Mucosa of descending colon (tissue), 3 donors: ENCODE results near the gene SLC1A2. TPM values are rescaled to one million over a fixed set of nuclear protein-coding genes. Genes with fewer than 3 reads are reported as not detected.

ENCODE experiments used
- ATAC-seq: fragments of 200-7000 bp; cut with Tn5 transposase; one replicate; pipeline ENCODE4 v1.9.1; 2020; ENCODE audit warnings: mild to moderate bottlenecking, moderate library complexity
- DNase-seq, 3 donors: peaks; one replicate each; pipeline ENCODE4 v3.0.0-alpha.2; 2020
- H3K36me3 ChIP-seq: fragments of 200-600 bp; one replicate; pipeline ENCODE4 v1.8.0; 2021; ENCODE audit warnings: low read depth, mild to moderate bottlenecking
- H3K4me1 ChIP-seq: fragments of 200-600 bp; one replicate; pipeline ENCODE4 v1.8.0; 2021; ENCODE audit warnings: low read depth, mild to moderate bottlenecking
- H3K4me3 ChIP-seq: fragments of 200-600 bp; one replicate; pipeline ENCODE4 v1.8.0; 2021; ENCODE audit warnings: mild to moderate bottlenecking
- H3K9me3 ChIP-seq: fragments of 200-600 bp; one replicate; pipeline ENCODE4 v1.8.0; 2021; ENCODE audit warnings: mild to moderate bottlenecking
- intact Hi-C, 2 donors: fragments of 100-400 bp; cut with DNase I in 1 of 2; cut with micrococcal nuclease in 1 of 2; formaldehyde crosslinking; loops; one replicate each; pipeline versions ENCODE4 v1.11.0 to v1.11.1; 2022; cut with DNase I, micrococcal nuclease
- total RNA-seq, 3 donors: library from RNA; stranded (reverse); fragmentation: NEBNext Ultra II Directional in 2 of 3; extraction: Animal tissue kit (Norgen Biotek cat#: 25700) in 2 of 3; gene quantifications; one replicate each; pipeline versions ENCODE4 v1.2.1 to v1.2.4, GENCODE V29; 2021 to 2023
- TF ChIP-seq, protein P1 (sequence below): fragments of 200-600 bp; IDR thresholded peaks from one replicate; pipeline ENCODE4 v1.8.0; 2022; ENCODE audit warnings: antibody characterized with exemption, mild to moderate bottlenecking
- donor health status: DM: no; HTN: no; CAD: no; lungs with moderate emphysema.
- donor health status: DM: no; HTN: no; CAD: no.
- donor health status: DM: no; HTN: yes; CAD: no.

The SLC1A2 gene
- total RNA-seq, 3 donors from 2014 or later: 0.12 to 1.1 (median 0.32) TPM

GRCh38 chr11:35285471-35285870, 133.9 kb downstream of the SLC1A2 start:
- no peaks in the 10 kb centered on the region for H3K9me3 ChIP-seq
- TF ChIP-seq, protein P1, sequence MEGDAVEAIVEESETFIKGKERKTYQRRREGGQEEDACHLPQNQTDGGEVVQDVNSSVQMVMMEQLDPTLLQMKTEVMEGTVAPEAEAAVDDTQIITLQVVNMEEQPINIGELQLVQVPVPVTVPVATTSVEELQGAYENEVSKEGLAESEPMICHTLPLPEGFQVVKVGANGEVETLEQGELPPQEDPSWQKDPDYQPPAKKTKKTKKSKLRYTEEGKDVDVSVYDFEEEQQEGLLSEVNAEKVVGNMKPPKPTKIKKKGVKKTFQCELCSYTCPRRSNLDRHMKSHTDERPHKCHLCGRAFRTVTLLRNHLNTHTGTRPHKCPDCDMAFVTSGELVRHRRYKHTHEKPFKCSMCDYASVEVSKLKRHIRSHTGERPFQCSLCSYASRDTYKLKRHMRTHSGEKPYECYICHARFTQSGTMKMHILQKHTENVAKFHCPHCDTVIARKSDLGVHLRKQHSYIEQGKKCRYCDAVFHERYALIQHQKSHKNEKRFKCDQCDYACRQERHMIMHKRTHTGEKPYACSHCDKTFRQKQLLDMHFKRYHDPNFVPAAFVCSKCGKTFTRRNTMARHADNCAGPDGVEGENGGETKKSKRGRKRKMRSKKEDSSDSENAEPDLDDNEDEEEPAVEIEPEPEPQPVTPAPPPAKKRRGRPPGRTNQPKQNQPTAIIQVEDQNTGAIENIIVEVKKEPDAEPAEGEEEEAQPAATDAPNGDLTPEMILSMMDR: no peak
- no peaks in the 10 kb centered on the region for H3K4me1 ChIP-seq
- intact Hi-C loops: no loop called here
- no peak for DNase-seq
- H3K4me3 ChIP-seq: no peak overlapping the region
- H3K36me3 ChIP-seq: no peaks in the 10 kb centered on the region
- ATAC-seq: no peak

DNA sequence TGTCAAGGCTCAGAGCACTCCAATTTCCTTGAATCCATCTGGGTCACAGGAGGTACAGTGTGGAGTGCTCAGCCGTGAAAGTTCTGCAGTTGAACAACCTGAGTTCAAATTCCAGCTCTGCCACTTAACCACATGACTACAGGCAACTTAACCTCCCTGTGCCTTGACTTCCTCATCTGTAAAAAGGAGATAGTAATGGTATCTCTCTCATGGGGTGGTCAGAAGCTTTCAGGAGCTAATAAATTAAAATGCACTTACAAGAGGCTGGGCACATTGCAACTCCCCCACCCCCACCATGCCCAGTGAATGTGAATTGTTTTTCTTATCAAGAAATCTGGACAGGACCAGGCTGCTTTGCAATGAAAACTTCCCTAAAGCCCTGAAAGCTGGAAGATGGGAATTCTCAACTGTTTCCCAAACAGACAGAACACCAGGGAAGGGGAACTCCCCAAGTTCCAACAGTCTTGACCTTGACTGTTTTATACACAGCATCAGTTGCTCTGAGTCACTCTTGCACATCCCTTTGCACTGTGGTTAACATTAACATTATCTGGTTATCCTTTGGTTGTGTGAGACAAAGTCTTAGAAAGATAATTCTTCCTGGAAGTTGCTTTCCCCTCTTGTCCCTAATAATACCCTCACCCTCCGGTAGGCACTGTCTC, 137.0 kb downstream of the SLC1A2 start:
- Histone ChIP-seq H3K36me3 (no peaks in the 10 kb centered on the region), H3K4me1 (no peaks in the 10 kb centered on the region), H3K9me3 (no peaks in the 10 kb centered on the region), H3K4me3 (no peak overlapping the region)
- TF ChIP-seq, protein P1: no peak
- intact Hi-C loops: no loop called here
- ATAC-seq: peak; percentile 72
- DNase-seq: no peak

GRCh38 chr11:35281169-35281688, 138.1 kb downstream of the SLC1A2 start:
- Histone ChIP-seq H3K9me3 (no peaks in the 10 kb centered on the region), H3K4me1 (no peaks in the 10 kb centered on the region), H3K36me3 (no peaks in the 10 kb centered on the region), H3K4me3 (no peak overlapping the region)
- TF ChIP-seq, protein P1: no peak
- intact Hi-C loops: no loop called here
- DNase-seq (no peak), ATAC-seq (peak; percentile 35)

GRCh38 chr11:35280727-35281126, 138.6 kb downstream of the SLC1A2 start:
- no peak overlapping the region for H3K4me3 ChIP-seq
- H3K4me1 ChIP-seq: peaks cover under 1% of the 10 kb centered on the region
- no peaks in the 10 kb centered on the region for H3K36me3 ChIP-seq
- no peak for ATAC-seq
- TF ChIP-seq, protein P1: no peak
- intact Hi-C loops: no loop called here
- H3K9me3 ChIP-seq: no peaks in the 10 kb centered on the region
- DNase-seq: no peak

DNA sequence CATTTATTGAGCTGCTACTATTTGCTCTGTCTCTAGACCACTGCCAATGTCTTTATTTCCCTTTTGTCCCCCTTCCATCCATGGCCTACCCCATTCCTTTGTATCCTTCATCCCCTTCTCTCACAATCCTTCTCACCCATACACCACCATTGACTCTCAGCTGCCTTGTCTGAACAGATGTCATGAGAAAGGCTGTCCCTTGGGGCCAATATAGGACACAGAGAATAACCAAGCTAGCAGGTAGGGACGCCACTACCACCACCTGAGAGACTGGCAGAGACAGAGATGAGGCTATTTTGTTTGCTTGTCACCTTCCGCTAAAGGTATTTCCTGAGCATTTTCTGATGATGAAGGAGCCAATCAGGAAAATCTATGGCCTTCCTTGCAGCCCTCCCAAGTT, 141.5 kb downstream of the SLC1A2 start:
- no peak for ATAC-seq
- TF ChIP-seq, protein P1: no peak

More for the DNA sequence above, 141.5 kb downstream of the SLC1A2 start:
- intact Hi-C loops: no loop called here
- Histone ChIP-seq H3K4me3 (no peak overlapping the region), H3K4me1 (peaks cover 4% of the 10 kb centered on the region), H3K9me3 (no peaks in the 10 kb centered on the region), H3K36me3 (no peaks in the 10 kb centered on the region)
- no peak for DNase-seq
